Ovary (tissue), 9 donors: ENCODE results near the gene TPM3. TPM values are rescaled to one million over a fixed set of nuclear protein-coding genes. Genes with fewer than 3 reads are reported as not detected.
A peak's percentile ranks its signal among the peaks of the same experiment; 100 is the strongest.

Experiments used
- DNase-seq, 5 donors: peaks; one replicate each; pipeline ENCODE4 v3.0.0-alpha.2; 2019 to 2020
- H3K27ac ChIP-seq, 2 donors: fragments of 200-600 bp; one replicate each; pipeline versions ENCODE4 v1.5.1 to v1.8.0; 2019 to 2022
- H3K27me3 ChIP-seq: fragments of 200-600 bp; one replicate; pipeline ENCODE4 v1.8.0; 2022
- H3K36me3 ChIP-seq: fragments of 200-600 bp; sonication (generic); one replicate; pipeline ENCODE4 v1.5.1; 2019
- H3K4me1 ChIP-seq: one replicate; pipeline ENCODE4 v1.8.1; 2013; ENCODE audit warnings: mild to moderate bottlenecking, moderate library complexity; ENCODE audit not compliant: insufficient read depth
- H3K4me3 ChIP-seq: fragments of 200-600 bp; sonication (generic); one replicate; pipeline ENCODE4 v1.5.1; 2017
- H3K9me3 ChIP-seq, 2 donors: fragments of 200-600 bp in 1 of 2; sonication (generic) in 1 of 2; one replicate each; pipeline versions ENCODE4 v1.5.1 to v1.8.1; 2013 to 2019; ENCODE audit warnings: mild to moderate bottlenecking in 1 of 2, moderate library complexity in 1 of 2
- CTCF ChIP-seq, 3 donors: fragments of 450-650 bp in 2 of 3; fragments of 200-600 bp in 1 of 3; IDR thresholded peaks; one replicate each; pipeline versions ENCODE4 v1.5.1 to v1.8.0; 2016 to 2022; ENCODE audit warnings: antibody characterized with exemption in 3 of 3, mild to moderate bottlenecking in 1 of 3
- EP300 ChIP-seq: sonication (generic); formaldehyde crosslinking; IDR thresholded peaks from one replicate; pipeline ENCODE4 v1.6.1; 2017; ENCODE audit warnings: antibody characterized with exemption
- POLR2A ChIP-seq: fragments of 450-650 bp; IDR thresholded peaks from one replicate; pipeline ENCODE4 v1.6.1; 2017; ENCODE audit warnings: antibody characterized with exemption, mild to moderate bottlenecking, moderate library complexity
- WGBS, 3 donors: extraction: QIAGEN DNeasy Blood & Tissue Kit in 1 of 3; methylation state at CpG; one replicate each; pipeline versions ENCODE4 v1.1.5 to v1.1.7; 2013 to 2017; 5-methylcytosine and 5-hydroxymethylcytosine counted together
- intact Hi-C, 4 donors: fragments of 100-400 bp; cut with DNase I; formaldehyde crosslinking; loops; one replicate each; pipeline versions ENCODE4 v1.11.0 to v1.15.1; 2022 to 2023
- polyA plus RNA-seq, 2 donors: library from polyadenylated mRNA; stranded (reverse); fragments of 200-250 nt in 1 of 2; fragments of 350-450 nt in 1 of 2; fragmentation: Illumina TruSeq in 1 of 2; extraction: RNeasy Lipid Tissue Mini Kit (QIAGEN cat#74804) in 1 of 2; gene quantifications; one replicate each; pipeline ENCODE4 v1.2.3, GENCODE V29; 2013 to 2014
- total RNA-seq, 7 donors: library from RNA; depleted of rRNA in 2 of 7; stranded (reverse); fragments of >200 nt in 2 of 7; fragmentation: NEBNext Ultra II Directional in 3 of 7; extraction: Animal tissue kit (Norgen Biotek cat#: 25700) in 3 of 7; gene quantifications; one replicate each; pipeline versions ENCODE4 v1.1.0 to v1.2.4, GENCODE V29; 2016 to 2023
- donor health status: DM: no; HTN: no; CAD: no; lungs with moderate emphysema.
- donor health status: DM: no; HTN: no; CAD: no.
- donor health status: Bipolar disorder and iron deficiency.
- donor health status: DM: yes; HTN: yes; CAD: no.
- donor health status: DM: no; HTN: no; CAD: no.
- donor health status: DM: yes; HTN: yes; CAD: no.

Gene TPM3
- total and polyA plus RNA-seq, 9 donors: 78.0 to 316 (median 120) TPM

DNA sequence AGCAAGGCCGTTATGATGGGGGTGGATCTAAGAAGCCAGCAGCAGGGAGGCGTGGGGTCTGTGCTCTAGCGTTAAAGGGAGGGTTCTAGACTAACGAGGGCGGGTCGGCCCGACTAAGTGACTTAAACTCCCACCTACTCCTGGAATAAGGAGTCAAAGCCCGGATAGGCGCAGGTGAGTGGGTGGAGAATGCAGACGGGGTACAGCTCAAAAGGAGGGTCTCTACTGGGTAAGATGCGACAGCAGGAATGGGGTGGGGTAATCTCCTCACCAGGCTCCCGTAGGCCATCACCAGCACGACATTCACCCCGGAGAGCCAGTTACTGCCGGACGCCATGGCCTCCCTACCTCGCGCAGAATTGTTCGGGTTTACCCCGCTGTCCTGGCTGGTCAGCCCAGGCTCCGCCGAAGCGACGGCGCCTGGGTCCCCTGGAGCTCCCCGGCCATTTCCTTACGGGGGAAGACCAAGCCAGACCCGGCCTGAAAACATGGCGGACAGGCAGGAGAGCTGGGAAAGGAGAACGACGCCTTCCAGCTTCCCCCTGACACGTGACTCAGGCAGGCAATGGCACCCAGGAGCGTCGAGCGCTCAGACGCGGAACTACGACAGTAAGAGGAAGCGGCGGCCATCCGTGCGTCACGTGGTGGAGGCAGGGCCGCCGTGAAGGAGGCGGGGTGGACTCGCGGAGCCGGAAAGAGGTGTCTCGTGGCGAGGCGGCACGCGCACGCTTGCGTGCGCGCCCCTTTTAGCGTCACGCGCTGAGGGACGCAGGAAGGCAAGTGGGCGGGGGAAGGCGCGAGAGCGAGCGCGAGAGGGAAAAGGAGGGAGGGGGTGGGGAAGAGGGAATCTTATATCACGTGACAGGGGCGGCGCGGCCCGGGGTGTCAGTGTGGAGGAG, 28.4 kb upstream of the TPM3 start, which contains the start of gene UBAP2L:
UBAP2L (plus strand) TSS at position 885 of the 899 bp plus-strand sequence. CDS start 4,169 bp downstream, outside the sequence.
- peaks cover 3% of the 10 kb centered on the region for H3K4me1 ChIP-seq
- 0 to 1% (median 0%) methylated on average over 73 of the region's 73 CpGs for WGBS, 3 donors
- intact Hi-C loops: no loop called here
- TF ChIP-seq POLR2A: peak; percentile 70
- peak in 1 of 3 donors; percentile 11 for TF ChIP-seq CTCF (IDR thresholded peaks at IDR 0.05)
- TF ChIP-seq EP300: peak; percentile 99
- H3K9me3 ChIP-seq: no peaks in the 10 kb centered on the region
- H3K27ac ChIP-seq: peak within 1 kb of the TSS; percentile 96 to 97
- peak within 1 kb of the TSS; percentile 93 for H3K4me3 ChIP-seq
- H3K27me3 ChIP-seq: no peaks in the 10 kb centered on the region
- no peaks in the 10 kb centered on the region for H3K36me3 ChIP-seq
- peak; percentile 99 to 100 (median 99) for DNase-seq

DNA sequence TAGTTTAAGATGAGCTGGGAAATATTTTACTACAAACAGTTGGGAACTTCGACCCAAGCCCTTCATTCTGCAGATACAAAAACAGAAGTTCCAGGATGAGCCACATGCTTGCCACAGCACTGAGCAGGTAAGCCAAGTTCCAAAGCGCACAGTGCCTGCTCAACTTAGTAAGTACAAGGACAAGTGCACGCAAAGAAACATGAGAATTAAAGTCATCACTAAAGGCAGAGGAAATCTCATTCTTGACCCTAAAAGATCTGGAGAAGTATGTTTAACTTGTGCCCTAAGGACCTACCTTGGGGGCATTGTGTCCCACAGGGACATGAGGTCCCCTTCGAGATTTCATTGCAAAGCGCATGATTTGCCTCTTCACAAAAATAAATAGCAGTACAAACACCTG, 27.6 kb upstream of the TPM3 start:
- no peaks in the 10 kb centered on the region for H3K27me3 ChIP-seq
- 7 to 15% (median 7%) methylated on average over 5 of the region's 5 CpGs for WGBS, 3 donors
- H3K4me3 ChIP-seq: peak overlapping the region; percentile 93
- H3K27ac ChIP-seq: peak overlapping the region; percentile 95 to 96
- H3K36me3 ChIP-seq: no peaks in the 10 kb centered on the region
- intact Hi-C loops: no loop called here
- TF ChIP-seq EP300 (no peak), POLR2A (no peak)
- no peaks in the 10 kb centered on the region for H3K9me3 ChIP-seq
- H3K4me1 ChIP-seq: peaks cover 3% of the 10 kb centered on the region
- no peak for DNase-seq

DNA sequence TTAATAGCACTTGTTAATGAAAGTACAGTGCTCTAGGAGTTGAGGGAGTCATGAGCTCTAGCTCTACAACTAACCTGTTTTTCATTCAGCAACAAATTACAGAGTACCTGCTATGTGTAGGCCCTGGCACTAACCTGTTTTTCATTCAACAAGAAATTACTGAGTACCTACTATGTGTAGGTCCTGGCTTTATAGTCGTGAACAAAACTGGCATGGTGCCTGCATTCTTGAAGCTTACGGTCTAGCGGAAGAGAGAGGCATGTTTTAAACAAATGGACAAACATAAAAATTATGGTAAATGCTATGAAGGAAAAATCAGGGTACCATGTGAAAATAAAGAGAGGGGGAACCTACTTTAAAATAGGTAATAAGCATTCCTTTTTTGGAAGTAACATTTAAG, 26.6 kb upstream of the TPM3 start:
- no peak overlapping the region for H3K4me3 ChIP-seq
- intact Hi-C loops: no loop called here
- 61 to 74% (median 67%) methylated on average over 3 of the region's 3 CpGs for WGBS, 3 donors
- H3K36me3 ChIP-seq: no peaks in the 10 kb centered on the region
- H3K9me3 ChIP-seq: no peaks in the 10 kb centered on the region
- TF ChIP-seq EP300 (no peak), POLR2A (no peak), CTCF (IDR thresholded peaks at IDR 0.05) (no peak)
- no peaks in the 10 kb centered on the region for H3K27me3 ChIP-seq
- no peak for DNase-seq
- peaks cover 3% of the 10 kb centered on the region for H3K4me1 ChIP-seq
- no peak overlapping the region for H3K27ac ChIP-seq

DNA sequence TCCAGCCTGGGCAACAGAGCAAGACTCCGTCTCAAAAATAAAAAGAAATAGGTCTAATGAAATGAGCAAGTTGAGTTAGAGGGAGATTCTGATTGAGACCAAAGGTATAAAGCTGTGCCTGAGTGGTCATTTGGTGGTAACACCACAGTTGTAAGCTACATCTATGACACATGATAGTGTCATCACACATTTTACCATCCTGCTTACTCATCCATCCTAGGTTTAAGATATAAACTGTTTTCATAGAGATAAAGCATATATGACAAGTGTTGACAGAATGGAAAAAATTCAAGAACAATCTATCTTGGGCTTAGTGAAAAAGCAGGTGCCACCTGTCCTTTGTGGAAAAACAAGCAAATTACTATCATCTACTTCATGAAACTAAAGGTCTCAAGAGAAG, 21.4 kb upstream of the TPM3 start:
- Histone ChIP-seq H3K4me3 (no peak overlapping the region), H3K9me3 (no peaks in the 10 kb centered on the region), H3K27me3 (no peaks in the 10 kb centered on the region), H3K4me1 (no peaks in the 10 kb centered on the region), H3K27ac (no peak overlapping the region), H3K36me3 (no peaks in the 10 kb centered on the region)
- intact Hi-C loops: no loop called here
- DNase-seq: no peak
- WGBS, 3 donors: 86 to 94% (median 93%) methylated on average over 1 of the region's 1 CpG
- TF ChIP-seq CTCF (IDR thresholded peaks at IDR 0.05) (no peak), EP300 (no peak), POLR2A (no peak)

GRCh38 chr1:154212083-154212482, 20.2 kb upstream of the TPM3 start:
- Histone ChIP-seq H3K4me3 (no peak overlapping the region), H3K9me3 (no peaks in the 10 kb centered on the region), H3K36me3 (no peaks in the 10 kb centered on the region), H3K27ac (no peak overlapping the region), H3K4me1 (no peaks in the 10 kb centered on the region), H3K27me3 (no peaks in the 10 kb centered on the region)
- no peak for TF ChIP-seq CTCF (IDR thresholded peaks at IDR 0.05)
- DNase-seq: no peak
- 87 to 91% (median 89%) methylated on average over 10 of the region's 10 CpGs for WGBS, 3 donors
- intact Hi-C loops: no loop called here
